GM12892 (cell line): Measurements from ENCODE around the gene TAS2R60.
"Not testable (repeated sequence)": the region's sequence is repeated elsewhere in the genome, so short reads cannot be mapped to it uniquely, and the experiment has no call there.

Experiments used
- DNase-seq: peaks from one replicate; pipeline ENCODE4 v3.0.0; 2011; ENCODE audit not compliant: insufficient read length
- FAIRE-seq: peaks from 2 replicates; lab custom pipeline; 2011; peaks lifted over from hg19 to GRCh38; lab: Jason Lieb, UNC
- POLR2A ChIP-seq: IDR thresholded peaks from 2 replicates; pipeline ENCODE4 v1.6.1; 2011; ENCODE audit warnings: low read depth, low read length, control low read depth
- POLR2AphosphoS5 ChIP-seq: IDR thresholded peaks from 2 replicates; pipeline ENCODE4 v1.6.1; 2011; ENCODE audit warnings: low read depth, low read length, control low read depth
- TAF1 ChIP-seq: IDR thresholded peaks from 2 replicates; pipeline ENCODE4 v1.6.1; 2011; ENCODE audit warnings: low read depth, mild to moderate bottlenecking, control low read depth, low read length, borderline replicate concordance

The TAS2R60 gene

GRCh38 chr7:143405173-143406001 is 37.9 kb upstream of the TAS2R60 start:
- TF ChIP-seq TAF1 (no peak), POLR2AphosphoS5 (no peak), POLR2A (no peak)

GRCh38 chr7:143406002-143406357 is 37.3 kb upstream of the TAS2R60 start:
- FAIRE-seq (no peak), DNase-seq (no peak)
- no peak for TF ChIP-seq POLR2A

More at GRCh38 chr7:143405173-143406001, 37.9 kb upstream of the TAS2R60 start:
- FAIRE-seq (no peak), DNase-seq (no peak)

GRCh38 chr7:143407287-143408251 is 35.7 kb upstream of the TAS2R60 start:
- TF ChIP-seq TAF1 = no peak
- TF ChIP-seq POLR2A = no peak
- TF ChIP-seq POLR2AphosphoS5 = no peak
- no peak for DNase-seq
- no peak for FAIRE-seq

- FAIRE-seq (no peak), DNase-seq (no peak)
- no peak for TF ChIP-seq TAF1
- no peak for TF ChIP-seq POLR2AphosphoS5
- TF ChIP-seq POLR2A = no peak
These were observed 35.0 kb upstream of the TAS2R60 start for GRCh38 chr7:143408252-143408685.

GRCh38 chr7:143408686-143409561 is 34.3 kb upstream of the TAS2R60 start, which contains the start of gene EPHA1:
EPHA1 (minus strand) TSS chr7:143408856; CDS start chr7:143408805, 51 bp downstream.
- DNase-seq (no peak), FAIRE-seq (no peak)
- TF ChIP-seq TAF1 = no peak
- TF ChIP-seq POLR2A = no peak
- TF ChIP-seq POLR2AphosphoS5 = no peak

GRCh38 chr7:143410521-143411004 is 32.7 kb upstream of the TAS2R60 start:
- TF ChIP-seq TAF1 (no peak), POLR2AphosphoS5 (no peak), POLR2A (no peak)
- no peak for FAIRE-seq
- no peak for DNase-seq

GRCh38 chr7:143411976-143412708 is 31.1 kb upstream of the TAS2R60 start:
- FAIRE-seq (no peak), DNase-seq (no peak)
- TF ChIP-seq POLR2A = no peak
- no peak for TF ChIP-seq TAF1
- TF ChIP-seq POLR2AphosphoS5 = no peak

- TF ChIP-seq POLR2A (no peak), TAF1 (no peak), POLR2AphosphoS5 (no peak)
- FAIRE-seq (no peak), DNase-seq (no peak)
These were observed 30.1 kb upstream of the TAS2R60 start for GRCh38 chr7:143413123-143413522.

- not testable (repeated sequence) for FAIRE-seq, DNase-seq
These were observed 28.0 kb upstream of the TAS2R60 start for GRCh38 chr7:143415209-143415608.

- FAIRE-seq (no peak), DNase-seq (no peak)
- TF ChIP-seq POLR2AphosphoS5 = no peak
- TF ChIP-seq POLR2A = no peak
- no peak for TF ChIP-seq TAF1
These were observed 27.4 kb upstream of the TAS2R60 start for GRCh38 chr7:143415742-143416397.
